ENCODE data around the gene WHAMM. TPM values are rescaled to one million over a fixed set of nuclear protein-coding genes. Genes with fewer than 3 reads are reported as not detected.

Gene WHAMM
- total RNA-seq, 2 donors from 2014 or later = 6.0 to 9.2 TPM

GRCh38 chr15:82792068-82792467 lies 17.4 kb upstream of the WHAMM start:
- WGBS, 2 donors = 33 to 37% methylated on average over 1 of the region's 1 CpG
- no peak for TF ChIP-seq POLR2A (IDR thresholded peaks at IDR 0.05)
- TF ChIP-seq CTCF (IDR thresholded peaks at IDR 0.05) = no peak
- Histone ChIP-seq H3K27me3 (no peaks in the 10 kb centered on the region), H3K36me3 (replicated peaks in 1 of 2; ENCODE audit: insufficient read depth in 1 of 2, low read depth in 2 of 2) (no peaks in the 10 kb centered on the region), H3K27ac (no peak overlapping the region), H3K4me3 (no peak overlapping the region), H3K9me3 (no peaks in the 10 kb centered on the region), H3K4me1 (no peaks in the 10 kb centered on the region)
- no peak for ATAC-seq
- intact Hi-C loops (cut with DNase I) = no loop called here
- no peak for DNase-seq

- ATAC-seq (no peak), DNase-seq (no peak)
- Histone ChIP-seq H3K4me1 (no peaks in the 10 kb centered on the region), H3K27me3 (no peaks in the 10 kb centered on the region), H3K36me3 (replicated peaks in 1 of 2; ENCODE audit: insufficient read depth in 1 of 2, low read depth in 2 of 2) (no peaks in the 10 kb centered on the region), H3K27ac (no peak overlapping the region), H3K9me3 (no peaks in the 10 kb centered on the region), H3K4me3 (no peak overlapping the region)
- intact Hi-C loops (cut with DNase I) = no loop called here
- TF ChIP-seq CTCF (IDR thresholded peaks at IDR 0.05) (no peak), POLR2A (IDR thresholded peaks at IDR 0.05) (no peak)
Observed at GRCh38 chr15:82793737-82794136, 15.7 kb upstream of the WHAMM start.

GRCh38 chr15:82798104-82798503 lies 11.3 kb upstream of the WHAMM start:
- no peaks in the 10 kb centered on the region for H3K9me3 ChIP-seq
- no peak overlapping the region for H3K27ac ChIP-seq
- no peaks in the 10 kb centered on the region for H3K27me3 ChIP-seq
- intact Hi-C loops (cut with DNase I) = no loop called here
- no peaks in the 10 kb centered on the region for H3K36me3 ChIP-seq (replicated peaks in 1 of 2; ENCODE audit: insufficient read depth in 1 of 2, low read depth in 2 of 2)
- no peak for DNase-seq
- TF ChIP-seq POLR2A (IDR thresholded peaks at IDR 0.05) = no peak
- TF ChIP-seq CTCF (IDR thresholded peaks at IDR 0.05) = no peak
- WGBS, 2 donors = 61 to 70% methylated on average over 4 of the region's 4 CpGs
- no peak for ATAC-seq
- H3K4me3 ChIP-seq = no peak overlapping the region
- H3K4me1 ChIP-seq = no peaks in the 10 kb centered on the region

- TF ChIP-seq POLR2A (IDR thresholded peaks at IDR 0.05) (no peak), CTCF (IDR thresholded peaks at IDR 0.05) (no peak)
- no peak for ATAC-seq
- Histone ChIP-seq H3K4me1 (no peaks in the 10 kb centered on the region), H3K4me3 (no peak overlapping the region), H3K27ac (no peak overlapping the region), H3K27me3 (no peaks in the 10 kb centered on the region), H3K36me3 (replicated peaks in 1 of 2; ENCODE audit: insufficient read depth in 1 of 2, low read depth in 2 of 2) (no peaks in the 10 kb centered on the region), H3K9me3 (no peaks in the 10 kb centered on the region)
- no peak for DNase-seq
- 58 to 64% methylated on average over 5 of the region's 5 CpGs for WGBS, 2 donors
- intact Hi-C loops (cut with DNase I) = no loop called here
Observed at GRCh38 chr15:82798531-82799166, 10.8 kb upstream of the WHAMM start.

- no peak for TF ChIP-seq CTCF (IDR thresholded peaks at IDR 0.05)
- no peak for TF ChIP-seq POLR2A (IDR thresholded peaks at IDR 0.05)
- Histone ChIP-seq H3K4me3 (no peak overlapping the region), H3K4me1 (no peaks in the 10 kb centered on the region), H3K9me3 (no peaks in the 10 kb centered on the region), H3K36me3 (replicated peaks in 1 of 2; ENCODE audit: insufficient read depth in 1 of 2, low read depth in 2 of 2) (no peaks in the 10 kb centered on the region), H3K27ac (no peak overlapping the region), H3K27me3 (no peaks in the 10 kb centered on the region)
- ATAC-seq (no peak), DNase-seq (no peak)
- 61 to 66% methylated on average over 7 of the region's 7 CpGs for WGBS, 2 donors
- intact Hi-C loops (cut with DNase I) = no loop called here
Observed at GRCh38 chr15:82799183-82799841, 10.1 kb upstream of the WHAMM start.
